NCI-H460 (cell line): ENCODE measurements around the gene RHOH. TPM values are rescaled to one million over a fixed set of nuclear protein-coding genes. Genes with fewer than 3 reads are reported as not detected.
"Not testable (repeated sequence)": the region's sequence is repeated elsewhere in the genome, so short reads cannot be mapped to it uniquely, and the experiment has no call there.

Experiments
- DNase-seq: peaks from one replicate; pipeline ENCODE4 v3.0.0-alpha.2; 2016; ENCODE audit warnings: low read depth; ENCODE audit errors: extremely low read depth
- polyA plus RNA-seq: library from polyadenylated mRNA; depleted of rRNA; stranded (reverse); fragments of >200 nt; gene quantifications from 2 replicates; pipeline ENCODE4 v1.2.3, GENCODE V29; 2014; cell fraction: nucleus; rRNA removed
- total RNA-seq: library from RNA; depleted of rRNA; stranded (reverse); fragments of >200 nt; shearing (Covaris generic); gene quantifications from 2 replicates; pipeline ENCODE4 v1.2.3, GENCODE V29; 2014; rRNA removed

Gene RHOH
- 3.9 and 7.3 TPM in 2 replicates for total RNA-seq
- 0.90 and 2.6 TPM in 2 replicates for polyA plus RNA-seq

- DNase-seq, result no peak
These were observed at the start of gene RHOH for GRCh38 chr4:40196724-40197281. Gene RHOH, plus strand, starts transcription at chr4:40197031. Its CDS starts 46,356 bp downstream, at chr4:40243387.

GRCh38 chr4:40147490-40147889, 49.3 kb upstream of the RHOH start:
- not testable (repeated sequence) for DNase-seq

GRCh38 chr4:40149960-40150385, 46.9 kb upstream of the RHOH start:
- DNase-seq, result peak; percentile 70

GRCh38 chr4:40150932-40151331, 45.9 kb upstream of the RHOH start:
- no peak for DNase-seq

- no peak for DNase-seq
These were observed 44.2 kb upstream of the RHOH start for GRCh38 chr4:40152637-40153036.

GRCh38 chr4:40157436-40157835, 39.4 kb upstream of the RHOH start:
- no peak for DNase-seq

- DNase-seq, result no peak
These were observed 36.6 kb upstream of the RHOH start for GRCh38 chr4:40160258-40160657.

GRCh38 chr4:40164459-40164858, 32.4 kb upstream of the RHOH start:
- DNase-seq, result no peak

GRCh38 chr4:40165916-40166315, 30.9 kb upstream of the RHOH start:
- DNase-seq, result no peak

- no peak for DNase-seq
These were observed 28.8 kb upstream of the RHOH start for GRCh38 chr4:40168070-40168469.

GRCh38 chr4:40170588-40170987, 26.2 kb upstream of the RHOH start:
- no peak for DNase-seq

GRCh38 chr4:40173470-40173875, 23.4 kb upstream of the RHOH start:
- DNase-seq, result no peak

- DNase-seq, result no peak
These were observed 20.2 kb upstream of the RHOH start for GRCh38 chr4:40176602-40177001.

- DNase-seq, result no peak
These were observed 19.2 kb upstream of the RHOH start for GRCh38 chr4:40177591-40177990.

GRCh38 chr4:40178672-40179071, 18.2 kb upstream of the RHOH start:
- no peak for DNase-seq

- no peak for DNase-seq
These were observed 17.5 kb upstream of the RHOH start for GRCh38 chr4:40179360-40179759.

- peak; percentile 26 for DNase-seq
These were observed 16.5 kb upstream of the RHOH start for GRCh38 chr4:40180356-40180755.

GRCh38 chr4:40182001-40182400, 14.8 kb upstream of the RHOH start:
- DNase-seq, result no peak

- DNase-seq, result no peak
These were observed 13.9 kb upstream of the RHOH start for GRCh38 chr4:40182954-40183353.

GRCh38 chr4:40183615-40184411, 13.0 kb upstream of the RHOH start:
- no peak for DNase-seq

GRCh38 chr4:40185830-40186664, 10.8 kb upstream of the RHOH start:
- DNase-seq, result no peak
